ENCODE measurements around the gene ESYT3. TPM values are rescaled to one million over a fixed set of nuclear protein-coding genes. Genes with fewer than 3 reads are reported as not detected.
"Not testable (repeated sequence)": the region's sequence is repeated elsewhere in the genome, so short reads cannot be mapped to it uniquely, and the experiment has no call there.

ESYT3 gene
- total RNA-seq, 1 donor = 0.72 TPM

GRCh38 chr3:138491971-138492370 lies 57.6 kb downstream of the ESYT3 start:
- no peaks in the 10 kb centered on the region for H4K20me1 ChIP-seq (ENCODE audit: insufficient read depth, low read length)
- no peak overlapping the region for H3K27ac ChIP-seq (ENCODE audit: low read depth, low read length)
- no peak overlapping the region for H3K4me2 ChIP-seq (ENCODE audit: insufficient read depth, low read length)
- peaks cover 19% of the 10 kb centered on the region for H3K4me1 ChIP-seq (ENCODE audit: insufficient read depth, low read length)
- H3K4me3 ChIP-seq (ENCODE audit: insufficient read depth, low read length) = no peak overlapping the region
- no peaks in the 10 kb centered on the region for H3K36me3 ChIP-seq (ENCODE audit: insufficient read depth, low read length)
- no peaks in the 10 kb centered on the region for H3K27me3 ChIP-seq (ENCODE audit: insufficient read depth, low read length)
- no peak overlapping the region for H2AFZ ChIP-seq (ENCODE audit: low read length)
- no peaks in the 10 kb centered on the region for H3K79me2 ChIP-seq (ENCODE audit: insufficient read depth, low read length)
- TF ChIP-seq, protein P1, sequence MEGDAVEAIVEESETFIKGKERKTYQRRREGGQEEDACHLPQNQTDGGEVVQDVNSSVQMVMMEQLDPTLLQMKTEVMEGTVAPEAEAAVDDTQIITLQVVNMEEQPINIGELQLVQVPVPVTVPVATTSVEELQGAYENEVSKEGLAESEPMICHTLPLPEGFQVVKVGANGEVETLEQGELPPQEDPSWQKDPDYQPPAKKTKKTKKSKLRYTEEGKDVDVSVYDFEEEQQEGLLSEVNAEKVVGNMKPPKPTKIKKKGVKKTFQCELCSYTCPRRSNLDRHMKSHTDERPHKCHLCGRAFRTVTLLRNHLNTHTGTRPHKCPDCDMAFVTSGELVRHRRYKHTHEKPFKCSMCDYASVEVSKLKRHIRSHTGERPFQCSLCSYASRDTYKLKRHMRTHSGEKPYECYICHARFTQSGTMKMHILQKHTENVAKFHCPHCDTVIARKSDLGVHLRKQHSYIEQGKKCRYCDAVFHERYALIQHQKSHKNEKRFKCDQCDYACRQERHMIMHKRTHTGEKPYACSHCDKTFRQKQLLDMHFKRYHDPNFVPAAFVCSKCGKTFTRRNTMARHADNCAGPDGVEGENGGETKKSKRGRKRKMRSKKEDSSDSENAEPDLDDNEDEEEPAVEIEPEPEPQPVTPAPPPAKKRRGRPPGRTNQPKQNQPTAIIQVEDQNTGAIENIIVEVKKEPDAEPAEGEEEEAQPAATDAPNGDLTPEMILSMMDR (IDR thresholded peaks at IDR 0.05; ENCODE audit: extremely low read depth, low read depth, low read length) = no peak
- H3K9me3 ChIP-seq (ENCODE audit: low read depth, low read length) = no peaks in the 10 kb centered on the region
- DNase-seq (ENCODE audit: insufficient read length, low spot score, missing footprints) = no peak

- Histone ChIP-seq H3K4me3 (ENCODE audit: insufficient read depth, low read length) (no peak overlapping the region), H3K27me3 (ENCODE audit: insufficient read depth, low read length) (no peaks in the 10 kb centered on the region), H3K36me3 (ENCODE audit: insufficient read depth, low read length) (no peaks in the 10 kb centered on the region), H3K79me2 (ENCODE audit: insufficient read depth, low read length) (no peaks in the 10 kb centered on the region), H3K4me1 (ENCODE audit: insufficient read depth, low read length) (peaks cover 19% of the 10 kb centered on the region), H2AFZ (ENCODE audit: low read length) (no peak overlapping the region), H3K27ac (ENCODE audit: low read depth, low read length) (no peak overlapping the region), H3K4me2 (ENCODE audit: insufficient read depth, low read length) (no peak overlapping the region), H4K20me1 (ENCODE audit: insufficient read depth, low read length) (no peaks in the 10 kb centered on the region), H3K9me3 (ENCODE audit: low read depth, low read length) (no peaks in the 10 kb centered on the region)
- TF ChIP-seq, protein P1 (IDR thresholded peaks at IDR 0.05; ENCODE audit: extremely low read depth, low read depth, low read length) = no peak
- DNase-seq (ENCODE audit: insufficient read length, low spot score, missing footprints) = no peak
These were observed 58.7 kb downstream of the ESYT3 start for GRCh38 chr3:138492980-138493675.

DNA sequence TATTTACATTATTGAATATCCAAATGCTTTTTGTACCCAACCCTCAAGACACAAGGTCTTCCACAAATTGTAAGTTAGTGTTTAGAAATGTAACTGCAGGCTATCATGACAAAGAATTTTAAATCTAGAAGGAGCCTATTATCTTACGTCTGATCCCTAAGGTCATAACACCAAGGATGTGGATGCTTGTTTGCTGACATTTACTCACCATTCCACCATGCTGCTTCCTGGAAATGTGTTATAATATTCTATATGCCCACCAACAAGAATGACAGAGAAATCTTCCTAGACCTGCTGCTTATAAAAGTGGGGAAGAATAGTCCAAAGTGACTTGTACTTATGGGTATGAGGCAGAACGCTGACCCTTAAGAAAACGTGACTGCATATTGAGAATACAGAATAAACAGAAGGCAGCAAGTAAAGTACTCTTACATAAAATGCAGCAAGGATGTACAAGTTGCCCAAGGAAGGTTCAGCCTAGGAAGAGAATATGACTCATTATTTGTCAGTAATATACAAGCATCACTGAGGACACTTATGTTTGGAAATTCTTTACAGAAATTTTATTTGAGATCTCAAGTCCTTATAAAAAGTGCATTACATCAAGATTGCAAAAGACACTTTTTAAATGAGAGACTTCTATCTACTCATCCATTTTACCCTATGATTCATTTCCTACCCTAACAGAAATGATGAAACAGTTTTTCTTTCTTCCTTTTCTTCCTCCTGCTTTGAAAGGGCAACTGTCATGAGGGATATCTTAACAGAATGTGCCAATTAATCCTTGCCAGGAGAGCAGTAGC lies 59.6 kb downstream of the ESYT3 start:
- Histone ChIP-seq H3K79me2 (ENCODE audit: insufficient read depth, low read length) (no peaks in the 10 kb centered on the region), H3K4me3 (ENCODE audit: insufficient read depth, low read length) (no peak overlapping the region), H4K20me1 (ENCODE audit: insufficient read depth, low read length) (no peaks in the 10 kb centered on the region), H3K27ac (ENCODE audit: low read depth, low read length) (peak overlapping the region; percentile 29), H2AFZ (ENCODE audit: low read length) (no peak overlapping the region), H3K27me3 (ENCODE audit: insufficient read depth, low read length) (no peaks in the 10 kb centered on the region), H3K4me1 (ENCODE audit: insufficient read depth, low read length) (peaks cover 19% of the 10 kb centered on the region), H3K4me2 (ENCODE audit: insufficient read depth, low read length) (peak overlapping the region; percentile 9), H3K36me3 (ENCODE audit: insufficient read depth, low read length) (no peaks in the 10 kb centered on the region), H3K9me3 (ENCODE audit: low read depth, low read length) (no peaks in the 10 kb centered on the region)
- peak; percentile 91 for DNase-seq (ENCODE audit: insufficient read length, low spot score, missing footprints)
- TF ChIP-seq, protein P1 (IDR thresholded peaks at IDR 0.05; ENCODE audit: extremely low read depth, low read depth, low read length) = no peak

GRCh38 chr3:138494607-138494929 lies 60.2 kb downstream of the ESYT3 start:
- H3K36me3 ChIP-seq (ENCODE audit: insufficient read depth, low read length) = no peaks in the 10 kb centered on the region
- peaks cover 19% of the 10 kb centered on the region for H3K4me1 ChIP-seq (ENCODE audit: insufficient read depth, low read length)
- TF ChIP-seq, protein P1 (IDR thresholded peaks at IDR 0.05; ENCODE audit: extremely low read depth, low read depth, low read length) = no peak
- no peak overlapping the region for H3K4me3 ChIP-seq (ENCODE audit: insufficient read depth, low read length)
- H3K27me3 ChIP-seq (ENCODE audit: insufficient read depth, low read length) = no peaks in the 10 kb centered on the region
- H2AFZ ChIP-seq (ENCODE audit: low read length) = no peak overlapping the region
- peak overlapping the region; percentile 29 for H3K27ac ChIP-seq (ENCODE audit: low read depth, low read length)
- no peak for DNase-seq (ENCODE audit: insufficient read length, low spot score, missing footprints)
- no peaks in the 10 kb centered on the region for H4K20me1 ChIP-seq (ENCODE audit: insufficient read depth, low read length)
- H3K9me3 ChIP-seq (ENCODE audit: low read depth, low read length) = no peaks in the 10 kb centered on the region
- no peak overlapping the region for H3K4me2 ChIP-seq (ENCODE audit: insufficient read depth, low read length)
- H3K79me2 ChIP-seq (ENCODE audit: insufficient read depth, low read length) = no peaks in the 10 kb centered on the region

- H4K20me1 ChIP-seq (ENCODE audit: insufficient read depth, low read length); H3K4me2 ChIP-seq (ENCODE audit: insufficient read depth, low read length); H3K79me2 ChIP-seq (ENCODE audit: insufficient read depth, low read length); DNase-seq (ENCODE audit: insufficient read length, low spot score, missing footprints); H3K27ac ChIP-seq (ENCODE audit: low read depth, low read length); H2AFZ ChIP-seq (ENCODE audit: low read length); H3K27me3 ChIP-seq (ENCODE audit: insufficient read depth, low read length); H3K4me3 ChIP-seq (ENCODE audit: insufficient read depth, low read length); H3K9me3 ChIP-seq (ENCODE audit: low read depth, low read length); H3K36me3 ChIP-seq (ENCODE audit: insufficient read depth, low read length): not testable (repeated sequence)
- peaks cover 19% of the 10 kb centered on the region for H3K4me1 ChIP-seq (ENCODE audit: insufficient read depth, low read length)
These were observed 61.2 kb downstream of the ESYT3 start for GRCh38 chr3:138495638-138496037.

Data from osteoblast (primary cell).